H1 (cell line): ENCODE results near the gene KRT3. TPM values are rescaled to one million over a fixed set of nuclear protein-coding genes. Genes with fewer than 3 reads are reported as not detected.

ENCODE experiments used
- CTCF ChIA-PET: fragments of 300-600 bp; sonication (Branson Sonifier 250); formaldehyde crosslinking; loops from one replicate; lab custom pipeline; 2021; ENCODE audit not compliant: partially characterized antibody; lab: Charles Lee
- POLR2A ChIA-PET: fragments of 300-600 bp; sonication (Branson Sonifier 250); formaldehyde crosslinking; loops from one replicate; lab custom pipeline; 2021; ENCODE audit warnings: inconsistent platforms; ENCODE audit not compliant: partially characterized antibody; lab: Charles Lee
- DNase-seq, 2 experiments: peaks; one replicate each; pipeline versions ENCODE4 v3.0.0 to v3.0.0-alpha.2; 2010 to 2022; ENCODE audit warnings: low spot score in 2 of 2, low read depth in 1 of 2, mixed read lengths in 1 of 2
- FAIRE-seq: peaks from 2 replicates; lab custom pipeline; 2011; peaks lifted over from hg19 to GRCh38; lab: Jason Lieb, UNC
- H2AFZ ChIP-seq: 2 replicates; pipeline ENCODE4 v1.8.1; 2012; ENCODE audit warnings: low read length, inconsistent platforms
- H2AK5ac ChIP-seq: 2 replicates; pipeline ENCODE4 v1.6.1; 2013; ENCODE audit warnings: low read depth, low read length
- H2BK120ac ChIP-seq: replicated peaks from 2 replicates; pipeline ENCODE3; 2013; ENCODE audit warnings: low read depth, low read length, inconsistent platforms
- H2BK12ac ChIP-seq: 2 replicates; pipeline ENCODE4 v1.6.1; 2013; ENCODE audit warnings: low read depth, low read length
- H2BK15ac ChIP-seq: 2 replicates; pipeline ENCODE4 v1.6.1; 2013; ENCODE audit warnings: low read length
- H2BK20ac ChIP-seq: 2 replicates; pipeline ENCODE4 v1.6.1; 2013; ENCODE audit warnings: low read length
- H2BK5ac ChIP-seq: 2 replicates; pipeline ENCODE4 v1.6.1; 2013; ENCODE audit warnings: low read depth, low read length
- H3K14ac ChIP-seq: 2 replicates; pipeline ENCODE4 v1.6.1; 2013; ENCODE audit warnings: inconsistent platforms; ENCODE audit not compliant: insufficient read length
- H3K18ac ChIP-seq: 2 replicates; pipeline ENCODE4 v1.6.1; 2013; ENCODE audit warnings: low read length; ENCODE audit errors: extremely low read depth
- H3K23ac ChIP-seq: 2 replicates; pipeline ENCODE4 v1.6.1; 2013; ENCODE audit warnings: inconsistent platforms; ENCODE audit not compliant: insufficient read length
- H3K23me2 ChIP-seq: 2 replicates; pipeline ENCODE4 v1.6.1; 2013; ENCODE audit warnings: low read depth, low read length
- H3K27ac ChIP-seq: 2 replicates; pipeline ENCODE4 v1.6.1; 2011; ENCODE audit warnings: low read depth, low read length, inconsistent platforms
- H3K27me3 ChIP-seq, 4 experiments: replicated peaks in 1 of 4; 1 replicate in 1 of 4; 2 replicates in 3 of 4; pipeline versions ENCODE4 v1.6.1 to v1.8.1; 2011 to 2013; ENCODE audit warnings: low read length in 3 of 4, mild to moderate bottlenecking in 3 of 4, inconsistent platforms in 2 of 4, mixed read lengths in 2 of 4, moderate library complexity in 1 of 4; ENCODE audit not compliant: control insufficient read depth in 3 of 4, insufficient read depth in 3 of 4; ENCODE audit errors: extremely low read depth in 1 of 4
- H3K36me3 ChIP-seq, 4 experiments: 2 replicates each; pipeline versions ENCODE4 v1.6.1 to v1.8.1; 2011 to 2013; ENCODE audit warnings: mild to moderate bottlenecking in 4 of 4, low read length in 3 of 4, moderate library complexity in 2 of 4, control low read depth in 1 of 4, inconsistent platforms in 1 of 4; ENCODE audit not compliant: insufficient read depth in 4 of 4, control insufficient read depth in 2 of 4
- H3K4ac ChIP-seq: replicated peaks from 2 replicates; pipeline ENCODE3; 2013; ENCODE audit warnings: low read length, low read depth, mixed read lengths, inconsistent platforms; ENCODE audit not compliant: insufficient read length
- H3K4me1 ChIP-seq, 4 experiments: replicated peaks in 1 of 4; 1 replicate in 1 of 4; 2 replicates in 3 of 4; pipeline versions ENCODE4 v1.6.1 to v1.8.1; 2011 to 2013; ENCODE audit warnings: low read length in 3 of 4, inconsistent platforms in 2 of 4, mixed read lengths in 1 of 4; ENCODE audit not compliant: insufficient read depth in 4 of 4, control insufficient read depth in 3 of 4
- H3K4me2 ChIP-seq, 2 experiments: 2 replicates each; pipeline versions ENCODE4 v1.6.1 to v1.8.1; 2011 to 2013; ENCODE audit warnings: low read depth in 2 of 2, low read length in 2 of 2, control low read depth in 1 of 2, inconsistent platforms in 1 of 2, mild to moderate bottlenecking in 1 of 2; ENCODE audit not compliant: insufficient read depth in 1 of 2
- H3K4me3 ChIP-seq, 4 experiments: fragments of 200-600, 300-600 bp in 1 of 4; sonication (generic), shearing (Covaris generic), sonication (Bioruptor Twin) in 1 of 4; 2 replicates each; pipeline versions ENCODE4 v1.5.1 to v1.8.1; 2011 to 2016; ENCODE audit warnings: low read length in 4 of 4, low read depth in 3 of 4, control low read depth in 2 of 4, inconsistent platforms in 2 of 4, mild to moderate bottlenecking in 2 of 4, mixed read lengths in 1 of 4, moderate library complexity in 1 of 4; ENCODE audit not compliant: insufficient read depth in 2 of 4; ENCODE audit errors: extremely low read depth in 1 of 4
- H3K56ac ChIP-seq: replicated peaks from 2 replicates; pipeline ENCODE3; 2013; ENCODE audit warnings: low read depth, mild to moderate bottlenecking, mixed read lengths, low read length, inconsistent platforms; ENCODE audit not compliant: insufficient read length
- H3K79me1 ChIP-seq: 2 replicates; pipeline ENCODE4 v1.6.1; 2013; ENCODE audit warnings: low read depth, low read length, control low read depth
- H3K79me2 ChIP-seq, 2 experiments: 2 replicates each; pipeline versions ENCODE4 v1.6.1 to v1.8.1; 2012 to 2013; ENCODE audit warnings: low read length in 2 of 2, mild to moderate bottlenecking in 2 of 2, inconsistent platforms in 1 of 2; ENCODE audit not compliant: insufficient read depth in 2 of 2, control insufficient read depth in 1 of 2
- H3K9ac ChIP-seq, 4 experiments: replicated peaks in 1 of 4; 1 replicate in 1 of 4; 2 replicates in 3 of 4; pipeline versions ENCODE4 v1.6.1 to v1.8.1; 2011 to 2013; ENCODE audit warnings: low read depth in 3 of 4, low read length in 3 of 4, control low read depth in 2 of 4, mild to moderate bottlenecking in 2 of 4, moderate library complexity in 2 of 4, inconsistent platforms in 1 of 4; ENCODE audit errors: extremely low read depth in 1 of 4
- H3K9me3 ChIP-seq, 2 experiments: 2 replicates each; pipeline versions ENCODE4 v1.6.1 to v1.8.1; 2012 to 2013; ENCODE audit warnings: mild to moderate bottlenecking in 2 of 2, moderate library complexity in 2 of 2, control low read depth in 1 of 2, inconsistent platforms in 1 of 2, low read depth in 1 of 2, low read length in 1 of 2, mixed read lengths in 1 of 2; ENCODE audit not compliant: insufficient read depth in 2 of 2
- H4K20me1 ChIP-seq, 2 experiments: replicated peaks in 1 of 2; 2 replicates each; pipeline versions ENCODE3 to v1.8.1; 2011 to 2013; ENCODE audit warnings: inconsistent platforms in 2 of 2, low read length in 2 of 2, mild to moderate bottlenecking in 1 of 2; ENCODE audit not compliant: insufficient read depth in 2 of 2, control insufficient read depth in 1 of 2
- H4K5ac ChIP-seq: 2 replicates; pipeline ENCODE4 v1.6.1; 2013; ENCODE audit warnings: low read length, low read depth, mixed read lengths, inconsistent platforms; ENCODE audit not compliant: insufficient read length
- H4K8ac ChIP-seq: 2 replicates; pipeline ENCODE4 v1.8.0; 2013; ENCODE audit warnings: mild to moderate bottlenecking, moderate library complexity, low read length, inconsistent platforms; ENCODE audit not compliant: insufficient read depth; ENCODE audit errors: extremely low read depth
- H4K91ac ChIP-seq: replicated peaks from 2 replicates; pipeline ENCODE3; 2013; ENCODE audit warnings: low read length, mixed read lengths, inconsistent platforms; ENCODE audit not compliant: insufficient read length
- BCL11A ChIP-seq, 2 experiments: IDR thresholded peaks; one replicate each; pipeline ENCODE4 v1.6.1; 2011; ENCODE audit warnings: low read depth in 2 of 2, low read length in 2 of 2, mild to moderate bottlenecking in 2 of 2
- BRCA1 ChIP-seq: IDR thresholded peaks from 2 replicates; pipeline ENCODE4 v1.6.1; 2012; ENCODE audit warnings: low read depth, low read length, improper control_type of control experiment
- CBX5 ChIP-seq: fragments of 300-800, 300-1000 bp; sonication (generic); IDR thresholded peaks from 2 replicates; pipeline ENCODE4 v1.7.1; 2016; ENCODE audit warnings: antibody characterized with exemption, low read length, low read depth
- SP4 ChIP-seq: IDR thresholded peaks from 2 replicates; pipeline ENCODE4 v1.6.1; 2012; ENCODE audit warnings: low read length, inconsistent platforms
- WGBS, 2 experiments: shearing (Covaris generic) in 1 of 2; methylation state at CpG; one replicate each; pipeline versions ENCODE4 v1.1.6 to v1.1.7; 2013 to 2015; ENCODE audit warnings: low lambda C conversion rate in 2 of 2, mixed read lengths in 2 of 2, inconsistent platforms in 1 of 2, low coverage in 1 of 2, missing lambda C conversion rate in 1 of 2; ENCODE audit not compliant: insufficient replicate concordance in 2 of 2, insufficient coverage in 1 of 2, insufficient read length in 1 of 2; ENCODE audit errors: extremely low coverage in 1 of 2, missing lambda C conversion rate in 1 of 2; 5-methylcytosine and 5-hydroxymethylcytosine counted together
- polyA plus RNA-seq, 7 experiments: library from polyadenylated mRNA; depleted of rRNA in 3 of 7; stranded (reverse) in 5 of 7; unstranded in 2 of 7; fragments of >200 nt in 5 of 7; fragments of 200-250 nt in 2 of 7; gene quantifications; 1 replicate in 5 of 7; 2 replicates in 1 of 7; 4 replicates in 1 of 7; pipeline versions ENCODE4 v1.2.1 to v1.2.3, GENCODE V29; 2011 to 2013; ENCODE audit warnings: missing spikeins in 2 of 7, mixed read lengths in 2 of 7
- total RNA-seq: library from RNA; stranded (reverse); fragmentation: NEBNext Ultra II Directional; extraction: Animal tissue kit (Norgen Biotek cat#: 25700); gene quantifications from 2 replicates; pipeline ENCODE4 v1.2.1, GENCODE V29; 2021
- TF ChIP-seq, protein P1 (sequence below), 3 experiments: IDR thresholded peaks; 1 replicate in 2 of 3; 2 replicates in 1 of 3; pipeline versions ENCODE4 v1.5.1 to v1.6.1; 2011; ENCODE audit warnings: low read length in 3 of 3, mild to moderate bottlenecking in 3 of 3, inconsistent platforms in 2 of 3, low read depth in 1 of 3, moderate library complexity in 1 of 3; ENCODE audit not compliant: insufficient read depth in 1 of 3; ENCODE audit errors: control extremely low read depth in 1 of 3

KRT3 gene
- total and polyA plus RNA-seq, 2 of the 8 experiments (the other 6 are each of a cell fraction or from before 2014, with no cell fraction given), result not detected

DNA sequence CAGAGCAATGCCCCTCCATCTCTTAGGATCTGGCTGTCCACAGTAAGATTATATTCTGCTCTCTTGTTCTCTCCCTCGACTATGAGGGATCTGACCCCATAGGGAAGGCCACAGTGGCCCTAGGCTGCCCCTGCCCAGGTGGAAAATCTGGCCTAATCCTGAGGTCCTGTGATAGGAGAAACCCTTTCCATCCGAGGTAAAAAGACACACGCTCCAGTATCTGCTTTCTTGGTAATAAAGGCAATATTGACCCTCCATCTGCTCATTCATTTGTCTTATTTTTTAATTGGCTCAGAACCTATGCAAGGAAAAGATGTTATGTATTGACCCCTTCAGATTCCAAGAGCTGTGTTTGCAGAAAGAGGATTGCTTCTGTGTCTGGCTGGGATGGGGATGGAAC, 28.5 kb downstream of the KRT3 start:
- Histone ChIP-seq H3K4me3 (no peak overlapping the region), H3K79me1 (no peaks in the 10 kb centered on the region), H3K9me3 (peaks cover 0 to 3% of the 10 kb centered on the region in 2 experiments; a peak in 1 of 4 replicates)

More for the DNA sequence above, 28.5 kb downstream of the KRT3 start:
- H3K56ac ChIP-seq, result no peak overlapping the region
- no peaks in the 10 kb centered on the region for H3K23me2 ChIP-seq
- H2BK20ac ChIP-seq, result no peak overlapping the region
- ChIA-PET CTCF (interaction anchor here (0.9 to 2.0 kb wide), 3 partner anchors 9 to 76 kb away, joined by 3 to 10 read pairs (median 3); no protein-coding TSS in a partner anchor), POLR2A (no interaction called here)
- TF ChIP-seq SP4 (no peak), BCL11A (IDR thresholded peaks at IDR 0.05; ENCODE audit: low read depth in 2 of 2, low read length in 2 of 2) (no peak), CBX5 (no peak), BRCA1 (no peak)
- TF ChIP-seq, protein P1, sequence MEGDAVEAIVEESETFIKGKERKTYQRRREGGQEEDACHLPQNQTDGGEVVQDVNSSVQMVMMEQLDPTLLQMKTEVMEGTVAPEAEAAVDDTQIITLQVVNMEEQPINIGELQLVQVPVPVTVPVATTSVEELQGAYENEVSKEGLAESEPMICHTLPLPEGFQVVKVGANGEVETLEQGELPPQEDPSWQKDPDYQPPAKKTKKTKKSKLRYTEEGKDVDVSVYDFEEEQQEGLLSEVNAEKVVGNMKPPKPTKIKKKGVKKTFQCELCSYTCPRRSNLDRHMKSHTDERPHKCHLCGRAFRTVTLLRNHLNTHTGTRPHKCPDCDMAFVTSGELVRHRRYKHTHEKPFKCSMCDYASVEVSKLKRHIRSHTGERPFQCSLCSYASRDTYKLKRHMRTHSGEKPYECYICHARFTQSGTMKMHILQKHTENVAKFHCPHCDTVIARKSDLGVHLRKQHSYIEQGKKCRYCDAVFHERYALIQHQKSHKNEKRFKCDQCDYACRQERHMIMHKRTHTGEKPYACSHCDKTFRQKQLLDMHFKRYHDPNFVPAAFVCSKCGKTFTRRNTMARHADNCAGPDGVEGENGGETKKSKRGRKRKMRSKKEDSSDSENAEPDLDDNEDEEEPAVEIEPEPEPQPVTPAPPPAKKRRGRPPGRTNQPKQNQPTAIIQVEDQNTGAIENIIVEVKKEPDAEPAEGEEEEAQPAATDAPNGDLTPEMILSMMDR (IDR thresholded peaks at IDR 0.05; ENCODE audit: control extremely low read depth in 1 of 3, insufficient read depth in 1 of 3, low read depth in 1 of 3, low read length in 3 of 3), result no peak
- no peak overlapping the region for H2AFZ ChIP-seq
- 0 out of 7 replicates have a peak, but pooled peaks cover 0 to under 1% (median 0%) of the 10 kb centered on the region in 4 experiments for H3K27me3 ChIP-seq
- no peaks in the 10 kb centered on the region for H3K36me3 ChIP-seq
- H3K27ac ChIP-seq, result no peak overlapping the region
- H4K5ac ChIP-seq, result no peak overlapping the region
- FAIRE-seq (no peak), DNase-seq (no peak)
- no peak overlapping the region for H3K18ac ChIP-seq
- no peaks in the 10 kb centered on the region for H3K4me1 ChIP-seq
- no peak overlapping the region for H2BK5ac ChIP-seq
- H3K9ac ChIP-seq, result no peak overlapping the region
- no peak overlapping the region for H4K8ac ChIP-seq
- no peak overlapping the region for H3K4me2 ChIP-seq
- no peak overlapping the region for H3K23ac ChIP-seq
- H4K91ac ChIP-seq, result no peak overlapping the region
- H2AK5ac ChIP-seq, result no peak overlapping the region
- no peaks in the 10 kb centered on the region for H3K79me2 ChIP-seq
- H3K14ac ChIP-seq, result no peak overlapping the region
- no peak overlapping the region for H2BK120ac ChIP-seq
- WGBS, 2 experiments, result 56% methylated on average over 3 of the region's 3 CpGs; no CpG with 5 or more reads in 1 of the 2 experiments
- no peaks in the 10 kb centered on the region for H4K20me1 ChIP-seq
- H2BK15ac ChIP-seq, result no peak overlapping the region
- H3K4ac ChIP-seq, result no peak overlapping the region
- no peak overlapping the region for H2BK12ac ChIP-seq
